Coronary artery (tissue), 2 donors: ENCODE data around the gene MACIR.

ENCODE experiments used
- DNase-seq: peaks from one replicate; pipeline ENCODE4 v3.0.0-alpha.2; 2017; ENCODE audit warnings: low spot score
- H3K27ac ChIP-seq, 2 donors: fragments of 200-600 bp; sonication (generic); one replicate each; pipeline ENCODE4 v1.5.1; 2016 to 2019
- H3K4me3 ChIP-seq: fragments of 200-600 bp; sonication (generic); 2 replicates; pipeline ENCODE4 v1.5.1; 2016; ENCODE audit warnings: mild to moderate bottlenecking, moderate library complexity
- TF ChIP-seq, protein P1 (sequence below): fragments of 200-600 bp; sonication (generic); IDR thresholded peaks from one replicate; pipeline ENCODE4 v1.5.1; 2019; ENCODE audit warnings: antibody characterized with exemption

The MACIR gene

DNA sequence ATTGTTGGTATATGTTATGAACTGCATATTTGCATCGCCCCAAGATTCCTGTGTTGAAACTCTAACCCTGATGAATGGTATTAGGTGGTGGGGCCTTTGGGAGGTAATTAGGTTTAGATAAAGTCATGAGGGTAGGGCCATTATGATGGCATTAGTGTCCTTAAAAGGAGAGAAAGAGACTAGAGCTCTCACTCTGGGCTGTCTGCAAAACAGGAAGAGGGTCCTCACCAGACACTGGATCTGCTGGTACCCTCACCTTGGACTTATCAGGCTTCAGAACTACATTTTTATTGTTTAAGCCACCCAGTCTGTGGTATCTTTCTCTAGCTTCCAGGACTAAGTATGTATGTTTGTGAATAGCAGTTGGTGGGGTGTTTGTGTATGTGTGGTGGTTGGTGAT, 68.9 kb downstream of the MACIR start:
- Histone ChIP-seq H3K27ac (no peak overlapping the region), H3K4me3 (no peak overlapping the region)
- no peak for DNase-seq
- TF ChIP-seq, protein P1, sequence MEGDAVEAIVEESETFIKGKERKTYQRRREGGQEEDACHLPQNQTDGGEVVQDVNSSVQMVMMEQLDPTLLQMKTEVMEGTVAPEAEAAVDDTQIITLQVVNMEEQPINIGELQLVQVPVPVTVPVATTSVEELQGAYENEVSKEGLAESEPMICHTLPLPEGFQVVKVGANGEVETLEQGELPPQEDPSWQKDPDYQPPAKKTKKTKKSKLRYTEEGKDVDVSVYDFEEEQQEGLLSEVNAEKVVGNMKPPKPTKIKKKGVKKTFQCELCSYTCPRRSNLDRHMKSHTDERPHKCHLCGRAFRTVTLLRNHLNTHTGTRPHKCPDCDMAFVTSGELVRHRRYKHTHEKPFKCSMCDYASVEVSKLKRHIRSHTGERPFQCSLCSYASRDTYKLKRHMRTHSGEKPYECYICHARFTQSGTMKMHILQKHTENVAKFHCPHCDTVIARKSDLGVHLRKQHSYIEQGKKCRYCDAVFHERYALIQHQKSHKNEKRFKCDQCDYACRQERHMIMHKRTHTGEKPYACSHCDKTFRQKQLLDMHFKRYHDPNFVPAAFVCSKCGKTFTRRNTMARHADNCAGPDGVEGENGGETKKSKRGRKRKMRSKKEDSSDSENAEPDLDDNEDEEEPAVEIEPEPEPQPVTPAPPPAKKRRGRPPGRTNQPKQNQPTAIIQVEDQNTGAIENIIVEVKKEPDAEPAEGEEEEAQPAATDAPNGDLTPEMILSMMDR = no peak

DNA sequence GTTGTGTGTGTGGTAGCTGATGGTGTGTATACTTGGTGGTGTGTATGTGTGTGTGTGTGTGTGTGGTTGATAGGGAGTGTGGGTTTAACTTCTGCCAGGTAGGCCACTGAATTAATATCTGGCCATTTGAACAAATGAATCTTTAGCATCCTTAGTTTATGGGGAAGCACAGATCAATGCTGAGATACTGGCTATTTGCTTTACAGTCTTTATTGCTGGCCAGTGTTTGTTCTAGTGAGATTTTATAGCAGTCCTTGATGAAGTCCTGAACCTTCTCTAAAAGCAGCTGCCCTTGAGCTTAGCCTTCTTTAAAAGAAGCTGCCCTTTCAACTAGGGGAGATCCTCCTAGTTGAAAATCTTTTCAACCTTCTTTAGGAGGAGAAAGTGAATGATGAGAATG, 69.3 kb downstream of the MACIR start:
- H3K4me3 ChIP-seq = no peak overlapping the region
- TF ChIP-seq, protein P1 = no peak
- no peak for DNase-seq
- no peak overlapping the region for H3K27ac ChIP-seq
